ENCODE data around the gene OXER1.

DNA sequence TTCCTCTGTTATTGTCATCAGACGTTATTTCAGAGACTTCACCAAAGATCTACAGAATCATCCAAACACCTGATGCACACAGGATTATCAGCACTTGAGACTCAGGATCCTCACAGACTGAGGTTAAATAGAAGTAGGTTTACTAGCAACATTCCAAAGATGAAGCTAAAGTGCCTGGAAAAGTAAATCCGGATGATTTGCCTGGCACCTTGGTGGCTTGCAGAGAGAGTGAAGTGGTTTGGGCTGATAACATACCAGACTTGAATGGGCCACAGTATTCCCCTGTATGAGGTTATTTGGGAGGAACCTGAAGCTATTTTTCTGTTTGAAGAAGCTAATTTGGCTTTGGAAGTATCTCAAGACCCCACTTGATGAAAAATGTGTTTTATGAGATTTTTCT lies 51.0 kb downstream of the OXER1 start:
- TF ChIP-seq, protein P1, sequence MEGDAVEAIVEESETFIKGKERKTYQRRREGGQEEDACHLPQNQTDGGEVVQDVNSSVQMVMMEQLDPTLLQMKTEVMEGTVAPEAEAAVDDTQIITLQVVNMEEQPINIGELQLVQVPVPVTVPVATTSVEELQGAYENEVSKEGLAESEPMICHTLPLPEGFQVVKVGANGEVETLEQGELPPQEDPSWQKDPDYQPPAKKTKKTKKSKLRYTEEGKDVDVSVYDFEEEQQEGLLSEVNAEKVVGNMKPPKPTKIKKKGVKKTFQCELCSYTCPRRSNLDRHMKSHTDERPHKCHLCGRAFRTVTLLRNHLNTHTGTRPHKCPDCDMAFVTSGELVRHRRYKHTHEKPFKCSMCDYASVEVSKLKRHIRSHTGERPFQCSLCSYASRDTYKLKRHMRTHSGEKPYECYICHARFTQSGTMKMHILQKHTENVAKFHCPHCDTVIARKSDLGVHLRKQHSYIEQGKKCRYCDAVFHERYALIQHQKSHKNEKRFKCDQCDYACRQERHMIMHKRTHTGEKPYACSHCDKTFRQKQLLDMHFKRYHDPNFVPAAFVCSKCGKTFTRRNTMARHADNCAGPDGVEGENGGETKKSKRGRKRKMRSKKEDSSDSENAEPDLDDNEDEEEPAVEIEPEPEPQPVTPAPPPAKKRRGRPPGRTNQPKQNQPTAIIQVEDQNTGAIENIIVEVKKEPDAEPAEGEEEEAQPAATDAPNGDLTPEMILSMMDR (IDR thresholded peaks at IDR 0.05) = no peak
- TF ChIP-seq POLR2A (IDR thresholded peaks at IDR 0.05) = no peak
- no peak for TF ChIP-seq EP300 (IDR thresholded peaks at IDR 0.05)
